ENCODE measurements around the gene MIS18BP1.
"Not testable (repeated sequence)": the region's sequence is repeated elsewhere in the genome, so short reads cannot be mapped to it uniquely, and the experiment has no call there.

The MIS18BP1 gene

GRCh38 chr14:45253070-45253753 lies at the start of gene MIS18BP1:
Gene MIS18BP1, minus strand, starts transcription at chr14:45253202. Its CDS starts 5,916 bp downstream, at chr14:45247286.
- peak within 1 kb of the TSS; percentile 97 for H3K4me3 ChIP-seq (ENCODE audit: low read depth, low read length)
- H3K9me3 ChIP-seq (ENCODE audit: severe bottlenecking) = peaks cover 4% of the 10 kb centered on the region
- H3K27me3 ChIP-seq (ENCODE audit: insufficient read depth, low read depth, severe bottlenecking) = no peaks in the 10 kb centered on the region
- no peaks in the 10 kb centered on the region; the same call in 1 of the 2 replicates for H3K36me3 ChIP-seq
- H3K27ac ChIP-seq = peak within 1 kb of the TSS; percentile 77
- DNase-seq = peak; percentile 96
- peak; percentile 90 for TF ChIP-seq CTCF (IDR thresholded peaks at IDR 0.05; ENCODE audit: low read depth, low read length)

GRCh38 chr14:45298423-45299117 lies 45.6 kb upstream of the MIS18BP1 start:
- no peak overlapping the region for H3K27ac ChIP-seq
- DNase-seq = no peak
- no peak for TF ChIP-seq CTCF (IDR thresholded peaks at IDR 0.05; ENCODE audit: low read depth, low read length)
- no peak overlapping the region for H3K4me3 ChIP-seq (ENCODE audit: low read depth, low read length)
- no peaks in the 10 kb centered on the region for H3K27me3 ChIP-seq (ENCODE audit: insufficient read depth, low read depth, severe bottlenecking)
- H3K9me3 ChIP-seq (ENCODE audit: severe bottlenecking) = no peaks in the 10 kb centered on the region
- no peaks in the 10 kb centered on the region for H3K36me3 ChIP-seq

- not testable (repeated sequence) for DNase-seq, H3K36me3 ChIP-seq, H3K27ac ChIP-seq
Measured at GRCh38 chr14:45294796-45295195, 41.8 kb upstream of the MIS18BP1 start.

GRCh38 chr14:45290547-45290946 lies 37.5 kb upstream of the MIS18BP1 start:
- no peak for TF ChIP-seq CTCF (IDR thresholded peaks at IDR 0.05; ENCODE audit: low read depth, low read length)
- no peak overlapping the region for H3K27ac ChIP-seq
- no peaks in the 10 kb centered on the region for H3K36me3 ChIP-seq
- no peaks in the 10 kb centered on the region for H3K9me3 ChIP-seq (ENCODE audit: severe bottlenecking)
- H3K4me3 ChIP-seq (ENCODE audit: low read depth, low read length) = no peak overlapping the region
- DNase-seq = no peak
- H3K27me3 ChIP-seq (ENCODE audit: insufficient read depth, low read depth, severe bottlenecking) = no peaks in the 10 kb centered on the region

More at GRCh38 chr14:45294796-45295195, 41.8 kb upstream of the MIS18BP1 start:
- H3K4me3 ChIP-seq (ENCODE audit: low read depth, low read length); H3K9me3 ChIP-seq (ENCODE audit: severe bottlenecking); H3K27me3 ChIP-seq (ENCODE audit: insufficient read depth, low read depth, severe bottlenecking): not testable (repeated sequence)

GRCh38 chr14:45287610-45288009 lies 34.6 kb upstream of the MIS18BP1 start:
- Histone ChIP-seq H3K27ac (no peak overlapping the region), H3K27me3 (ENCODE audit: insufficient read depth, low read depth, severe bottlenecking) (no peaks in the 10 kb centered on the region), H3K36me3 (no peaks in the 10 kb centered on the region), H3K4me3 (ENCODE audit: low read depth, low read length) (no peak overlapping the region), H3K9me3 (ENCODE audit: severe bottlenecking) (no peaks in the 10 kb centered on the region)
- no peak for TF ChIP-seq CTCF (IDR thresholded peaks at IDR 0.05; ENCODE audit: low read depth, low read length)
- no peak for DNase-seq

GRCh38 chr14:45284802-45285201 lies 31.8 kb upstream of the MIS18BP1 start:
- Histone ChIP-seq H3K9me3 (ENCODE audit: severe bottlenecking) (peaks cover 7% of the 10 kb centered on the region), H3K36me3 (no peaks in the 10 kb centered on the region), H3K4me3 (ENCODE audit: low read depth, low read length) (no peak overlapping the region), H3K27me3 (ENCODE audit: insufficient read depth, low read depth, severe bottlenecking) (no peaks in the 10 kb centered on the region), H3K27ac (no peak overlapping the region)
- DNase-seq = no peak
- no peak for TF ChIP-seq CTCF (IDR thresholded peaks at IDR 0.05; ENCODE audit: low read depth, low read length)

- not testable (repeated sequence) for H3K36me3 ChIP-seq; H3K9me3 ChIP-seq (ENCODE audit: severe bottlenecking); H3K27me3 ChIP-seq (ENCODE audit: insufficient read depth, low read depth, severe bottlenecking); DNase-seq; H3K27ac ChIP-seq; H3K4me3 ChIP-seq (ENCODE audit: low read depth, low read length)
Measured at GRCh38 chr14:45281731-45282400, 28.9 kb upstream of the MIS18BP1 start.

Data from WERI-Rb-1 (cell line).